NCI-H345 (cell line): ENCODE data around the gene PPP1R9A.

Experiments used
- DNase-seq: peaks from one replicate; lab custom pipeline; 2025; lab: John Stamatoyannopoulos, UW

PPP1R9A gene

DNA sequence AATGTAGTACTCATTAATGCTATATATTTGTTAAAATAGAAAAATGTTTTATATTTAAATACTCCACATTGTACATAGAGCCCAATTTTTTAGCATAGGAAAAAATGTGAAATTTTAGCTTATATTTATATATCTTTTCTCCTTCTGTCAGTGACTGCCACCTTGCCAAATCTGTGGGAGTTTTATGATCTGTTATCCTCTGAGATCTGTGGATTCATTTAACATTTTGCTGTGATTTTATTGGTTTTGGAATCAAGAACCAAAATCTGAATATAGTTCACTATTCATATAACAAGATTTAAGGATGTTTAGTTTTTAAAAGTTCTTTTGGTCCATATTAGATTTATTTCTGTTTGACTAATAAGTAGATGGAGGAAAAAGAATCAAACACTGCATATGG is 127.9 kb downstream of the PPP1R9A start:
- DNase-seq: no peak

DNA sequence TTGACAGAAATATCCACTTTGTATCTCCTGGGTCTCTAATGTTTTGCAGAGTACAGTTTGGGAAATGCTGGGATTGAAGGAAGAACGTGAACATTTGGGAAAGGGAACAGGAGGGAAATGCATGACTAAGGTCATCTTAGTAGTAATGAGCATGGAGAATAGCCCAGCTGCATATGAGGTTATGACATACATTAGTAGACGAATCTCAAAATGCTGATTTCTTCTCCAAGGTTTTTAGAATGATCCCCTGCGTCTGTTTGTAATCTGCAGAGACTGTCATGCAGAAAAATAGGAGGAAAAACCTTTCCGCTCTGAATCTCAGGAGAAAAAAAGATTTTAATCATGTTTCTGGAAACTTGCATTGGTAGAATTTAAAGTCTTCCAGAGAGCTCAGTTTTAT is 133.6 kb downstream of the PPP1R9A start:
- no peak for DNase-seq

DNA sequence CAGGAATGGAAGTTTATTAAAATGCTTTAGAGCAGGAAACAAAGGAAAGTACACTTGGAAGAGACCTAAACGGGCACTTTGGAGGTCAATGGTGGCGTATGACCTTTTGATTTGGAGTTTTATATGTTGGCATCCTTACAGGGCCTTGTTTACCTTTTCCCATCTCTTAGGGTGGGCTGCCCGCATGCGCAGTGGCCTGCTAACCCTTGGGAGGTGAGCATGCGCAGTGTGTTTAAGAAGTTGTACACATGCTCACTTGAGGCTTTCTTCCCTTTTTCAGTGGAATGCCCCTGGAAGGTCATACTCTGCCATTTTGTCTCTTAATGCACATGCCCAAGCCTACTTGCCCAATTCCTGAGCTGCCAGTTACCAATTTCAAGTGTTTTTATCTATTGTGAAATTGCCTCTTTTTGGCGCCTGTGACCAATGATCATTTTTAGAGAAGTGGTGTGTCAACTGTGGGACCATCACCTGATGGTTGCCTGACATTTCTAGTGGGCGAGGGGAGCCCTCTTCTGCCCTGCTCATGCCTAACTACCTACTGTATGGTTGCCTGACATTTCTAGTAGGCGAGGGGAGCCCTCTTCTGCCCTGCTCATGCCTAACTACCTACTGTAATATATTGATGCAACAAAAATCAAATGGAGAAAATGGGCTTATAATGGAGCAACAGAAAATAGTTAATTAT is 138.0 kb downstream of the PPP1R9A start:
- no peak for DNase-seq

DNA sequence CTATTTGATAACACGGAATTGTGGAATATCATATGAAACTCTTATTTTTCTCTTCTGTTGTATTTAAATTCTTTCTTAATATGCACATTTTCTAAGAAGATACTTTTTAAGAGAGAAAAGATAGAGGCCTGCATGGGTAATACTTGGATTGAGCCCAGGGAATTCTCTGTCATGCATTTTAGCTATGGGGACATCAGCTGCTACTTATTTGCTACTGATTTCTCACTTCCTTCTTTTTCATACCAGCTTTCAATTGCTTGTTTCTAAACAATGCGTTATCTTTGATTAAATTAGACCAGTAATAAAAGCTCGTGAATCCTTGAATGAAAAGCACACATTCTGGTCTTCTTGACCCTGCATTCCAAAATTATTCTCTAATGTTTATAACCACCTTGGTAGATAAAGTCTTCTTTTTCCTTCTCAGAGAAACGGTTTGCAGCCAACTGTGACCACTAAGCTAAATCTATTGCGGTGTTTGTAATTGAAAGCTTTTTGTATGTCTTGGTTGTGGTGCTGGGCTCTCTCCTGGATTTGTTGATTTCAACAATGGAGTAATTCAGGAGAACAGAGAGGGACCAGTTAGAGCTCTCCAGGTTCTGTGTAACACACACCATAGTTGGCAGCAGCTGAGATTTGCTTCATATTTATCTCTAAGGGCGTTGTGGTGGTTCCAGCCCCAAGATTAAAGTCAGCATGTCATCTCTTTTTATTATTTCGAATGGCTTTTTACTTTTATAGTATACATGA is 139.3 kb downstream of the PPP1R9A start:
- DNase-seq: no peak

DNA sequence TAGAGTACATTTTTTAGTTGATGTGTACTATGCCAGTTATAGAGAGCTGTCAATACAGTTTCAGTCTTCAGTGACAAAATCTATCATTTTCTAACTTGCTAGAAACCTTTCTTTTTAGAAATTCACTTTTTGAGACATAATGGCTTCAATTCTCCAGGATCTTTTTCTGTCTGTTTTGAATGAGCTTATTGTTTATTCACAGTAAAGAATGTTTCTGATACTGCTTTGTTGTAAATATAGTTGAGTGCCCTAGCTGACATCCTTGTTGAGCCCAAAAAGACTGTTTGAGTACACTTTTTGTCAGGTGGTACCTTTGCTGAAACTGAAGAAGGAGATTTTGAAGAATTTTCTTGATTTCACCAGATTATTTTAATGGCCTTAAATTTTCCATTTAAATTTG is 139.9 kb downstream of the PPP1R9A start:
- no peak for DNase-seq

DNA sequence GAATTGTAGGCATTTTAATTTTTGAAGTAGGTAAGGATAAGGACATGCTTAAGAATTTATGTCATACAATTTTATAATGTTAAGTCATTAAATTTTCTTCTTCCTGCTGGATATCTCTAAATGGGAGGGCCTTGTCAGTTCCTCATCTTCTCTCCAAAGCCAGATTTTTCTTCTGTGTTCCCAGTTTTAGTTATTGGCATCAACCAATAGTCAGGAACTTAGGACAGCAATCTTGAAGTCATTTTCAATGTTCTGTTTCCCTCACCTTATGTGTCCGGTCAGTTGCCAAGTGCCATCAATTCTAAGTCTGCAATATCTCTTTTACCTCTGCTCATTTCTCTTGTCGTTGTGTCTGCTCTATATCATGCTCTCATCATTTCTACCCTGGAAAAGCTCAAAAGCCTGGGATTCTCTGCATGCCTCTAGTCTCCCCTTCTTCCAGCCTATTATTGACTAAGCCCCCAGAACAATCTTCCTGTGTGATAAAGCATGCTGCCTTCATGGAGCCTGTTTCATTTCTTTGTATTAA is 145.2 kb downstream of the PPP1R9A start:
- DNase-seq: no peak

DNA sequence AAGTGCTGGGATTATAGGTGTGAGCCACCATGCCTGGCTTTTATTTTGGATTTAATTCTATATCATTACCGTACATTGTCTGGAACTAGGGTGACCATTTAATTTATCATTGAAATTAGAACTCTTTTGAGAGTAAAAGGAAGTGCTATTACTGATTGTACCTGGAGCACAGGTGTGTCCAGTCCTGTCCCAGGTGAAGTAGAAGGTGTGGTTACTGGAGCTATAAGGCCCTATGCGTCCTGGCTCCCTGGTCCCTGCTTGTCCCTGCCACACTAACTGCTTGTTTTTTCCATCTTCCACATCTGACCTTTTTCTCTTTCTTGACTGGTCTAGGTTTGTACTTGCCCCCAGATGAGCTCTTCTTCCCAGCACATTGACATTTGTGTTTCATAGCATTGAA is 147.0 kb downstream of the PPP1R9A start:
- no peak for DNase-seq

DNA sequence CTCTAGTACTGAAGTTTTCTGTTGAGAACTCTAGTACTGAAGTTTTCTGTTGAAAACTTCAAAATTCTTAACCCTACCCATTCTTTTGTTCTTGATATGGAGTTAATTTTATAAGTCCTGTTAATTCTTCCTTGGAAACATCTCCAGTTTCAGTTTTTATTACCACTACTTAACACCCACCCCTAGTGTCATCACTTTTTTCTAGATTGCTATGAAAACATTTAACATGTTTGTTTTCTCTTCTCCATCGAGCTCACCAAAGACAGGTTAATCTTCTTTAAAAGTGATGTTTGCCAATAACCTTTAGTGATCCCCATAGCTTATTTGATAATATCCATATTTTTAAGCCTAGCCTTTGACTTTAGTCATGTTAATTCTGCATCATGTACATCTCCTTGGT is 147.9 kb downstream of the PPP1R9A start:
- no peak for DNase-seq

DNA sequence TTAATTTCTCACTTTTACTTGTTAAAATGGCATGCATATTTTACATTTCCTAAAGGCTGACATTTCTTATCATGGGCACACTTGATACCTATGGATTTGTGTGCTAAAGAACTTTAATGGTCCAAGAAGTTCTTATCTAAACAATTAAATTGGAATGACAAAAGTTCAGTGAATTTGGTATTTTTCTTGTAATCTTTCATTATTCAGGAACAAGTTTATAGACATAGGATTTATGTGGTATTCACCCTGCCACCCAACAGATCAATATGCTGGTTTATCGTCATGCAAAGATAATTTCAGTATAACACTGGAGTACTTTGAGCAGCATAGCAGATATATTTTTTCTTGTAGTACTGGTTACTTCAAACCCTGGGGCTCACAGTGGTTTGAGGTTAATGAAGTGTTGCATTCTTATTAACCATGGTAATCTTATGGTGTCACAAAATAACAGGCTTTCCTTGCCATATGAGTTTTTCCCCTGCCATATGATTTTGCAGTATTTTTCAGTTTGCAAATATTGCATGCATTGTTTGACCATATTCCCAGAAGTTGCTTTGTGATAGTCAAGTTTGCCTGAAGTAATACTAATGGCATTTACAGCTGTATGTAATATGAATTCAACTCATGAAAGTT is 148.8 kb downstream of the PPP1R9A start:
- DNase-seq: no peak

DNA sequence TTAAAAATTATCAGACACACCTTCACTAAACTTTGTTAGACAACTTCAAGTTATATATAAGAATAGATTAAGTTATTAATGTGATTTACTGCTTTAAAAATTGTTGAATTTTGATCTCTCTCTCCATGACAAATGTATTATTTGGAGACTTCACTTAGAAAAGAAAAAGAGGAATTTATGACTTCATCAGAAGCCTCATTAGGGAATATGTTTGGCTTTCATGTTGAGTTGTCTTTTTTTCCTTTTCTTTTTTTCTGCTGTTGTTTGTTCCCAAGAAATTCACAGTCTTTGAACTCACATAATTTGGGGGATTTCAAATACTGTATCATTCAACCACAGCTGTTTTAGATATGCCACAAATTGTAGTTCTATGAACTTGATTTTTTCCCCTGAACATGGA is 149.5 kb downstream of the PPP1R9A start:
- no peak for DNase-seq

DNA sequence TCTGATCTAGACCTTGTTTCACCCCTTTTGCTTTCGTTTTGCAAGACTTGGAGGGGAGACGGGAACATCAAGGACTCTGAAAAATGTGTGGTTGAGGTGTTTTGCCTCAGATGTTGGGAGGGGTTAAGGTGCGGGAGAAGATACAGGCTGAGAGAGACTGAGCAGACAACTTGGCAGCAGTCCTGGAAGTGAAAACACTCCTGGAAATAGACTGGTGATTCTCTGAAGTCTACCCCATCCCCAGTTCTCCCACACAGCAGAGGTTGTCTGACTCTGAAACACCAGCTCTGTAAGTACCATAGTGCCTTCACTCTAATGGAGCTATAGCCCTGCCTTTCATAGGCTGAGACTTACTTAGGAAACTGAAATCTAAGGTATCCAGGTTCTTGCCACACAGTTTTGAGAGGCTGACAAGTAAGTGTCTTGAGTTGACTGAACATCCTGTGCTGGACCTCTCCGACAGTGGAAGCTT is 152.5 kb downstream of the PPP1R9A start:
- DNase-seq: no peak

DNA sequence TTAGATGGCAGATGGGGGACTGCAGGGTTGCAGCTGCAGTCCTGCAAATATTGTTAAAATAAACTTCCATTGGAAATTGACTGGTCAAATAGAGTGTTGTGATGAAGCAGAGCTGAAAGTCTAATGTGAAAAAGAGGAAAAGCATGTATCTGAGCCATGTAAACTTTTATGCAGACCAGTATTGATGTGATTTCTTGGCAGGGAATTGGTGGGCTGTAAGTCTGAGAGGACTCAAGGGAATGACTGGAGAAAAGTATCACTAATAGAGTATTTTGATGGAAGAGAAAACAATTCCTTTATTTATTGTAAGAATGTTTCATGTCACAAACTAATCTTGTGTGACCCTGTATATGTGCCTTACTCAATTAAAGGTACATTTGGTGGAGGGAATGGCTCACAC is 155.5 kb downstream of the PPP1R9A start:
- DNase-seq: no peak

DNA sequence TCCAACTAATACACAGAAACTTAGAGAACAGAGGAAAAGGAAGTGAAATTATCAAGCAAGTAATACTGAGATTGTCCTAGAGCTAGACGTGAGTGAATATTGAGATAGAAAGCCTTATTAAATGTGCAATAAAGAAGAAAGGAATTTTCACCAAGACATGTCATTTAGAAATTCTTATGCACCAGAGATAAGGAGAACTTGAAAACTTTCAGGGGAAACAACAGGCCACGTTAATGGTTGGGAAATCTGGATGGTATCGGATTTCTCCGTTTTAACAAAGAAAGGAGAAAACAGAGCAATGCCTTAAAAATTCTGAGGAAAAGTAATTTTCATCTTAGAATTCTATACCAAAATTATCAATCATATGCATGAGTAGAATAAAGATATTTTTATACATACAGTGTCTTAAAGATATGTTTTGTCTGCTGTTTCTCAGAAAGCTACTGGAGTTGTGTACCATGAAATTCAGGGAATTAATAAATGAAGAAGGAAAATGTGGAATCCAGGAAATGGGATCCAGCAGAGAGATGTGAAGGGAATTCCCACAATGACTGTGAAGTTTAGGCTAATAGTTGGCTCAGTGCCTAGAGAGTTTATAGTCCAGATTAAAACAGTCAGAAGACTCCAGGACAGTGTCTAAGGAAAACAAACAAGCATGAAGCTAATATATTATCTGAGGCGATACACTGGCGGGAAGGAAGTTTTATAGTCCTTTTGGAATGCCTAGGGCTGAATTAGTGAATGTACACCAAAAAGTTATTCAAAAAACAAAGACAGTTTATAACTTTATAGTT is 159.5 kb downstream of the PPP1R9A start:
- DNase-seq: no peak

DNA sequence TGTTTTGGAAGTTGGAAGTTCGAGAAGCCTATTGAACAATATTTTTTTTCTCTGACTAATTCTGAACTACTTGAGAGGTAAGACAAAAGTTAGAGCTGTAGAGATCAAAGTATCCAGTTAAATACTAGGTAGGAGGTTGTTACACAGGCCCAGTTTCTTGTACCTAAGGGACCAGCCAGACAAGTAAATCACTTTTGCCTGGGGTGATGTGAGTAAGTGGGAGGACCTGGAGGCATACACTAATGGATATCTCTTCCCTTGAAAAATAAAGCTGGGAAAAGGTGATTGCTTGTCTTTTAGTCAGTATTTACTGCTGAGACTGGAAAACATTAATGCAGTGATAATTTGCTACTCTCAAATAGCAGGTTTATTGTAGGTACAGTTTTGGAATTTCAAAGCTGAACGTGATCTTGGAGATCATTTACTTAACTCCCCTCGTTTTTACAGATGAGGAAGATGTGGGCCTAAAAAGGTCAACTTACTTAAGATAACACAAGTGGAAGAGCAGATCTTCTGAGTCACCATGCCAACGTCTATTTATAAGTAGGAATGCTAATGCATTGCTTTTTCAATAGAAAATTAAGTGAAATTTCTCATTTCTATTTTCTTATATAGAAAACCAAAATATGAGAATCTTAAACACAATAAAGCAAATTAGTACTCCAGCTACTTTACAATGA is 181.3 kb downstream of the PPP1R9A start:
- no peak for DNase-seq

DNA sequence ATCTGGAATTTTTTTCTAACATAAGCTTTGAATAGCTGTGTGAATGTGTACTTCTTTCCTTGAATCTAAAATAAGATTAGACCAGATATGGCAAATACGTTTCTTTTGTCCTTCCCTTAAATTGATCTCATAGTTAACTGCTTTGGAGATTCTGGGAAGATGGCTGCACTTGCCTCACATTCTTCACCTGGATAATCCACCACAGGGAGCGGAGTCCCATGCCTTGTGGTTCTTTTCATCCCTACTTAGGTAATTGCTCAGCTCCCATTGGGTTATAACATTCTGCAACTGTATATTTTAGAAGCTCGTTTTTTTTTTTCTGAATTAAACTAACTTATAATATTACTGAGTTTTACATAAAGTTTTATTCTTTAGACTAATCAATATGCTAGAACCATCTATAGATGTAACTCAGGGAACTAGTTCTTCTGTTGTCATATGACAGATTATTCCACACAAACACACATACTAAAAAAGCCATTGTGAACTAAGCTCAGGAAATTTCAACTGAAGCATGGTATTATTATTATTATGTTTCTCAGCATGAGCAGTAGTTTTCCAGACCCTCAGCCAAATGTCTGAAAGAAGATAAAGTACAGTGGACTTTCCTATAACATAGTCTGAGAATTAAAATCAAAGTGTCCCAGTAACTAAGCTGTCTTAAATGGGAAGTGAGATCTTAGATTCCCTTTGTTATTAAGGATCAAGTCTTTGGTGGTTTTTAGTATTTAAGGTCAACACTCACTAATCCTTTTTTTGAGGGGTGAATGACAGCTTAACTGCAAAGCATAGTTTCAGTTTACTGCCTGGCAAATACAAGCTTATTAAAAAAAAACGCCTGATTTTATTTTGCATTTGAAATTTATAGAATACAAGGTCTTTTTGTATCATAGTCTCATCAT is 182.3 kb downstream of the PPP1R9A start:
- no peak for DNase-seq

DNA sequence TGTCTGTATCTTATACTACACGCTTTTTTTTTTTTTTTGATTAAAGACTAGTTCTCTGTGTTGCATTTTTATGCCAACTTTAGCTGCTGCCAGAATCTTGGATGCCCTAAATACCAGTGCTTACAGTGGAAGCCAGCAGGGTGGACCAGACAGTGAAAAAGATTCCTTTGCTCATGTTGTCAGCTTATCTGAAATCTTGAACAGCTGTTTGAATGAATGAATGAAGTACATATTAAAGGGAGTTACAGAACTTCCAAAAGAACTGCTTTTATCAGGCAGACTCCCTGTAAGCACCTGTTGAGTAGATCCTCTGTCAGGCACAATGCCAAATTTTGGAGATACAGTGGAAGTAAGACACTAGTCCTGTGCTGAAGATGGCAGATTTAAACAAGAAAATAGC is 184.9 kb downstream of the PPP1R9A start:
- DNase-seq: no peak

DNA sequence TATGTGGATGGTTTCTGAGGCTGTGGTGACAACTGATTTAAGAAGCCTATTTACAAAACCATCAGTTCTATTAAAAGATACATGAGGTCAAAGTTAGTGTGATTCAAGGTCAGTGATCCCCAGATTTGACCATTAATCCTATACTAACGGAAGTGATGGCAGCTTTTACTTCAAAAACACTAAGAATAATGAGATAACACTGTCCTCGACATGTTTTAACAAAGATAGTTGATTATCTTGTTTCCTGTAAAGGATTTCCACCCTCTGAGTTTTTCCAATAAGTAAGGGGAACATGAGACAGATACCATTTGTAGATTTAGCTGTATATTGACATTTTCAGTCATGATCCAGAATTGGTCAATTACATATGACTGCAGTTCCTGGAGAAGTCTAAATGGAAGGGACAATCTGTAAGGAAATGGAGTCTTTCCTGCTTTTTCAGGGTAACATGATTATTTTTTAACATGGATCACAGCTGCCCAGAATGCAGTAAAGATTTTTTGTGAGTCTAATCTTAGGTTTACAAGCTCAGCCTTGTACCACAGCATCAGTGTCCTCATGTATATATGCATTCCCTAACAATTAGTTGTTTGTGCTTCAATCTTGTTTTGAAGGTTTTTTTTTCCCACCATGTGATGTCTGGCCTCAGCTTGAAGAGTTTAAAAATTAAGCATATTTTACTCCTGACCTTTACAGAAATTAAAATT is 188.0 kb downstream of the PPP1R9A start:
- DNase-seq: no peak

DNA sequence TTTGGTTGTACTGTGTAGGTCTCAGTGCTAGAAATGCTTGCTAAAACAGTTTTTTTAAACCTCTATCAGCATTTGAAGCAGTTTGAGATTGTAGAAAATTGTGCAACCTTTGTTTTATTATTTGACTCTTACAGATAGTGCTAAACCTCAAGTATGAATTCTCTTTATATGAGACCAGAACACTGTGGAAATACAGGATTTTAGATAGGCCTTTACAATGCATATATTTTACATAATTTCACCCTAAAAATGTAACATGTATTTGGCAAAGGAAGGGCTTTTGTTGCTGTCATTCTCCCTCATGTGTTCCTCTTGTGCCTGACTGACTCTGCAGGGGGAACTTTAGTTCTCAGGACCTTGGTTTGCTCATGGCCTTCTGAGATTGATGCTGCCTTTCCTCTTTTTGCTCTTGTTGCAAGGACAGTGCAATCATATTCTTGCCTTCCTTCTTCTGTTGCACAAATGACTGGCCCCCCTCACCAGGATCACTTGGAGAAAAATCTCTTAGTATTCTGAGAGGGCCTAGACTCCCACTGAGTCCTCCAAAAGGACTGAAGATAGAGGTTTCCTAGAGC is 188.7 kb downstream of the PPP1R9A start:
- no peak for DNase-seq

DNA sequence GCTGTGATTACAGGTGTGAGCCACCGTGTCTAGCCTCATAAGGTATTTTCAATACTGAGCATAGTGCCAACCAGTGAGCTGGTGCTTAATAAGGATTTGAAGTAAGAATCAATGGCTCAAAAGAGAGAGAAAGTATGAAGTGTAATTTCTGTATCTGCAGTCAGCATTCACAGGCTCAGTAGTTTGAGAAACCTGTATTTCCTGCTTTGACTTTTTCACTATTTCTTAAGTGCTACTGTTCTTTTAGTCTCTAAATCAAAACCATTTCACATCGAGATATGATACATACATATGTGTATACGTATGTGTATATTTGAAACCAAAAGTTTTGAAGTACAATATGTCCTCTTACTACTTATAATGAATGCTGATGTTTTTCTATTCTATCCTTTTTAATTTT is 189.9 kb downstream of the PPP1R9A start:
- no peak for DNase-seq

DNA sequence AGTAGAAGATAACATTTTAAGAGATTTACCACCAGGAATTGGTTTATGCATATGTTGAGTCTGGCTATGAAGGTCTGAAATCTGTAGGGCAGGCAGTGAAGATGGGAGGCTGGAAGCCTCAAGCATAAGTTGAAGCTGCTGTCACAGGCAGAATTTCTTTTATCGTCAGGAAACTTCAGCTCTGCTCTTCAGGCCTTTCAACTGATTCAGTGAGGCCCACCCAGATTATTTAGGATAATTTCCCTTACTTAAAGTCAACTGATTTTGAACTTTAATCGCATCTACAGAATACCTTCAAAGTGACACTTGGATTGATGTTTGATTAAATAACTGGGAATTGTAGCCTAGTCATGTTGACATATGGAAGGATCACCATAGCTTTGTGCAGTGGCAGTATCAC is 190.5 kb downstream of the PPP1R9A start:
- DNase-seq: no peak
